ENCODE measurements around the gene ADAM29.
"Not testable (repeated sequence)": the region's sequence is repeated elsewhere in the genome, so short reads cannot be mapped to it uniquely, and the experiment has no call there.

Gene ADAM29

DNA sequence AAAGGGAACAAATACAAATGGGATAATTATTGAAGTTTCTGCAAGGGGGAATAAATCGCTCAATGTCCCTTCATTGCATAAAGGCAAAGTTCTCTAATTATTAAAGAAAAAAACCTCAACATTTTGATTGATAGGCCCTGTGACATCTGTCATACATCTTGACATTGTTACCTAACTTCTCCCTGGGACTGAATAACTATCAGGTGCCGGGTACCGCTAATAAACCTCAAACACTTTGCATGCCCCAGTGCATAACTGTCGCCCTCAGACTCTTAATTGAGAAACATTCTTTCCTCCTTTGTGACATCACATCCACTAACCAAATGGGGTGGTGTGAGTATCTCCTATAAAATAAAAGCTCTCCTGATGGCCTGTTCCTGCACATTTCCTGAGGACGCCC, at the start of gene ADAM29:
Gene ADAM29, plus strand, starts transcription at position 301 of the 400 bp plus-strand sequence. CDS start 57,168 bp downstream, outside the sequence.
- DNase-seq (ENCODE audit: low spot score), result no peak
- no peaks in the 10 kb centered on the region for H3K27me3 Mint-ChIP-seq (ENCODE audit: low read depth)
- no peaks in the 10 kb centered on the region for H3K9me3 Mint-ChIP-seq
- no peaks in the 10 kb centered on the region for H3K4me1 Mint-ChIP-seq (ENCODE audit: low read depth)
- H3K4me3 Mint-ChIP-seq, result no peak within 1 kb of the TSS
- no peak within 1 kb of the TSS for H3K27ac Mint-ChIP-seq
- H3K36me3 Mint-ChIP-seq (ENCODE audit: low read depth), result no peaks in the 10 kb centered on the region

DNA sequence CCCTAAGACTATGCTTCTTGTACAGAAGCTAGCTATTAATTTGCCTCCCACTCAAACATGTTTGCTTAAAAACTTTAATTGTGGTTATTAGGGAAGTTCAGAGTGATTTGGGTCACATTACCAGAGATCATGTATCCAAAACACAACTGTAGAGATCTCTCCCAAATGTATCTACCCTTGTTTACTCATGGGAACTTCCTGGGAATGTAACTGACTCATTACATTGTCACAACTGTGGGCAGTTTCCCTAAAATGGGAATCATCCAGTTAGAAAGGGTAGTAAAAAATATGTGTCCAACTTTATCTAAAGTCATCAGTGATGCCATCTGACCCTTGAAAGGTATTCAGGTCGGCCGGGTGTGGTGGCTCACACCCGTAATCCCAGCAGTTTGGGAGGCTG, 48.8 kb upstream of the ADAM29 start:
- Mint-ChIP-seq H3K27me3 (ENCODE audit: low read depth) (no peaks in the 10 kb centered on the region), H3K4me1 (ENCODE audit: low read depth) (no peaks in the 10 kb centered on the region), H3K4me3 (no peak overlapping the region), H3K27ac (no peak overlapping the region), H3K36me3 (ENCODE audit: low read depth) (no peaks in the 10 kb centered on the region), H3K9me3 (peaks cover 3% of the 10 kb centered on the region)
- DNase-seq (ENCODE audit: low spot score), result no peak

DNA sequence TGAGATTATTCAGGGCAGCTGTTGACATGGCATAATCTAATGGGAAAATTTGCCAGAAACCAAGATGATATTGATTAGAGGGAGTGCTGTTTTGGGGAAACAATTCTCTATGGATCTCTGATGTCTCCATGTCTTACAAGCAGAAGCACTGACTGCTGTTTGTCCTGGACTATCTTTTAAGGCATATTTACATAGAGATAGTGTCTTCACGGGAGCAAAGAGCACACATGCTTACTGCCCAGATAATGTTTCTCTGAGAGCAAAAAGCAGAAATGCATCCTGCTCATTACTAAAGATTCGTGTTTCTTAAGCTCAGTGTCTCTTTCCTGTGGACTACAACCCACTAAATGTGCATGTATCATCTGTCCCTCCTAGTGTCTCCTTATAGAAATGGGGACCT, 47.8 kb upstream of the ADAM29 start:
- no peaks in the 10 kb centered on the region for H3K36me3 Mint-ChIP-seq (ENCODE audit: low read depth)
- no peak for DNase-seq (ENCODE audit: low spot score)

DNA sequence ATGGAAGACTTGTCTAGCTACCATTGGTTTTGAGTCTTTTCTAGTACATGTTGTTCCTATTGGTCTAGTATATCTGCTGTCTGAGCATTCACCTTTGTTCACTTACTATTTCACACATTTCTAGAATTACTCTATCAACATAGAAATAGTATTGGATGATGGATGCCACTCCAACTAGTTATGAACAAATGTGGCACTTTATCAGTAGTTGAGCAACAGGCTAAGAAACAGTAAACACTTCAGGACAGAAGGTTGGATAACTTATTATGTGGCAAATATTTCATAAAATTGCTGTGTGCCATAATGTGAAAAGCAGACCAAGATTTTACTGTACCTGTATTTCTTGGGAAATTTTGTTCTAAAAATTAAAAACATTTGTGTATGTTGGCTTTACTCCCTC, 46.8 kb upstream of the ADAM29 start:
- H3K27me3 Mint-ChIP-seq (ENCODE audit: low read depth), result no peaks in the 10 kb centered on the region
- no peak overlapping the region for H3K4me3 Mint-ChIP-seq
- no peak overlapping the region for H3K27ac Mint-ChIP-seq
- no peak for DNase-seq (ENCODE audit: low spot score)
- no peaks in the 10 kb centered on the region for H3K36me3 Mint-ChIP-seq (ENCODE audit: low read depth)
- H3K4me1 Mint-ChIP-seq (ENCODE audit: low read depth), result no peaks in the 10 kb centered on the region
- H3K9me3 Mint-ChIP-seq, result peaks cover 3% of the 10 kb centered on the region

More for the DNA sequence above, 47.8 kb upstream of the ADAM29 start:
- Mint-ChIP-seq H3K4me1 (ENCODE audit: low read depth) (no peaks in the 10 kb centered on the region), H3K9me3 (peaks cover 3% of the 10 kb centered on the region), H3K27me3 (ENCODE audit: low read depth) (no peaks in the 10 kb centered on the region), H3K27ac (no peak overlapping the region), H3K4me3 (no peak overlapping the region)

DNA sequence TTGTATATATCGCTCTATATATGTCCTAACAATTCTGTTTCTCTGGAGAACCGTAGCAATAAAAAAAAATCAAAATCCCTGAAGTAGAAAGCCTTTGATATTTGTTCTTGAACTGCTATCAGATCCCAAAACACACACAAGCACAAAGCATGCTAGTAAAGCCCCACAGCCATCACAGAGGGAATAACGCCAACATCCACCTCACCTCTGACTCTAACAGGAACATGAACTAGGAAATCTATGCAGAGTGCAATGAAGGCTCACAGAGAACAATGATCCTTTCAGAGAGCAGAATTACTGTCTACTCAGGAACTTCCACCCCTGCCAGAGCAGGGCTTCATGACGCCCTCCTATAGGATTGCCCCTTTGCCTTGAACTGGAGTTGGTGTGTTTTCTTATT, 45.0 kb upstream of the ADAM29 start:
- H3K9me3 Mint-ChIP-seq; H3K27ac Mint-ChIP-seq; DNase-seq (ENCODE audit: low spot score); H3K4me3 Mint-ChIP-seq; H3K4me1 Mint-ChIP-seq (ENCODE audit: low read depth); H3K36me3 Mint-ChIP-seq (ENCODE audit: low read depth); H3K27me3 Mint-ChIP-seq (ENCODE audit: low read depth): not testable (repeated sequence)

DNA sequence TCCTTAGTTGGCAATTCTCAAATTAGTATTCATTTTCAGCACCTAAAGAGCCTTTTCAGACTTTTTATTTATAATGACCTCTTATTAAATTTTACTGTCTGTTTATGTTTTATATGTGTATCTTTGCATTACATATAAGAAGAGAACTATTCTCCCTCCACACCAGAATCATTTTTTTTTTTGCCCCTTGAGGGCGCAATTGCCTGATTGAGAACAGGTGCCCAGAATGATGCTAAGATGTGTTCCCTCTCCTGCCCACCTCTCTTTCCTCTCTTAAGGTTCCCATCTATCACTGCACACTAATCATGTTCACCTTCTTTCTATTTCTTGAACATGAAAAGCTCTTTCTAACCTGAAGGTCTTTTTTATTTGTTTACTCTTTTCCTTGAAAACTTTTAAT, 44.2 kb upstream of the ADAM29 start:
- Mint-ChIP-seq H3K27me3 (ENCODE audit: low read depth) (no peaks in the 10 kb centered on the region), H3K27ac (no peak overlapping the region), H3K36me3 (ENCODE audit: low read depth) (no peaks in the 10 kb centered on the region), H3K4me1 (ENCODE audit: low read depth) (no peaks in the 10 kb centered on the region), H3K4me3 (no peak overlapping the region), H3K9me3 (no peaks in the 10 kb centered on the region)
- DNase-seq (ENCODE audit: low spot score), result no peak

DNA sequence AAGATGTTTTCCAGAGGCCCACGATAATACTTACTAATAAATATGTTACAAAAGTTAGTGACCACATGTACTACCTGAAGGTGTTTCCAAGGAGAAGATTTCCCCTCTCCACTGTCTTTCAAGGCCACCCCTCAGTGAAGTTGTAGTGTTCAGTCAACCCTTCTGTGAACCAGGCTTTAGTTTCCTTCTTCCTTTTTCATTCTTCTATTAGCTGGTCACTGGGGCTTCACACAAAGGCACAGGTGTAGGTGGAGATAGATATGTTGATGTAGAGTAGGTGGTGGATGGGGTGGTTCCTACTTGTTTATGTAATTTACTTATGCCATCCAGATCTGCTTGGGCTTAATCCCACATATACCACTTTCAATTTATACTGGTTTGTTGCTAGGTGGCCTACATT, 43.3 kb upstream of the ADAM29 start:
- H3K9me3 Mint-ChIP-seq, result no peaks in the 10 kb centered on the region
- H3K27ac Mint-ChIP-seq, result no peak overlapping the region
- no peaks in the 10 kb centered on the region for H3K27me3 Mint-ChIP-seq (ENCODE audit: low read depth)
- H3K36me3 Mint-ChIP-seq (ENCODE audit: low read depth), result no peaks in the 10 kb centered on the region
- H3K4me1 Mint-ChIP-seq (ENCODE audit: low read depth), result no peaks in the 10 kb centered on the region
- DNase-seq (ENCODE audit: low spot score), result no peak
- H3K4me3 Mint-ChIP-seq, result no peak overlapping the region

DNA sequence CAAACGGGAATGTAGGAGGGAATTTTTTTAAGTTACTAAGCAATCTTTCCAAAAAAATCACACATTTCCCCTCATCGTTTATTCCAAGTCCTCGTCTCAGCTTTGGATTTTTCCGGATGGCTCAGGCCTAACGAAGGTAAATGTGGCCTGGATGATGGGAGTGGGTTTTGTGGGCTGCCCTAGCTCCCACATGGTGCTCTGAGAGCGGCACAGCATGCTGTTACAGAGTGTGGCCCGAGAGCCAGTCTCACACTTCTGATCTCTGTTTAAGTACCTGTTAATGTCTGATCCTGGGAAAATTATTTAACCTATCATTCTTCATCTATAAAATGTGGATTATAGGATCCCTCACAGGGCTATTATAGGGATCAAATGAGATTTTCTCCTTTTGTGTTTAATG, 38.2 kb upstream of the ADAM29 start:
- Mint-ChIP-seq H3K27ac (no peak overlapping the region), H3K27me3 (ENCODE audit: low read depth) (no peaks in the 10 kb centered on the region), H3K36me3 (ENCODE audit: low read depth) (no peaks in the 10 kb centered on the region), H3K4me3 (no peak overlapping the region), H3K9me3 (no peaks in the 10 kb centered on the region), H3K4me1 (ENCODE audit: low read depth) (no peaks in the 10 kb centered on the region)
- no peak for DNase-seq (ENCODE audit: low spot score)

DNA sequence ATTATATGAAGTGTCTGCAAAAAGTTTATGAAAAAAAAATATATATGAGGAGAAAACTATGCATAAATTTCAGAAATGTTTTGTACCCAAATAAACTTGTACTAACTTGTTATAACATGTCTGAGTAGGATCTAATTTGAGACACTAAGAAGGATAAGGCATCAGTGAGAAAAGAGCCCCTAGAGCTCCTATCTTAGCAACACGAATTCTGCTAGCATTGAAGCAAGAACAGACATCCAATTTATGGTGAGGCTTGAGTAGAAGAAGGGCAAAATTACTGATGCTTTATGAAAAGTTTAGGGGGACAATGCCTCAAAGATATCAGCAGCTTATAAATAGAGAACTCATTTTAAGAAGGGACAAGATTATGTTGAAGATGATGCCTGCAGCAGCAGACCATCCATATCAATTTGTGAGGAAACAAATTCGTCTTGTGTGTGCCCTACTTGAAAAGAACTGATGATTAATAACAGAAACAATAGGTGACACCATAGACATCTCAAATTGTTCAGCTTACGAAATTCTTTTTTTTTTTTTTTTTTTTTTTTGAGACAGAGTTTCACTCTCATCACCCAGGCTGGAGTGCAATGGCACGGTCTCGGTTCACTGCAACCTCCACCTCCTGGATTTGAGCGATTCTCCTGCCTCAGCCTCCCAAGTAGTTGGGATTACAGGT, 35.7 kb upstream of the ADAM29 start:
- H3K36me3 Mint-ChIP-seq (ENCODE audit: low read depth), result no peaks in the 10 kb centered on the region
- H3K4me3 Mint-ChIP-seq, result no peak overlapping the region

DNA sequence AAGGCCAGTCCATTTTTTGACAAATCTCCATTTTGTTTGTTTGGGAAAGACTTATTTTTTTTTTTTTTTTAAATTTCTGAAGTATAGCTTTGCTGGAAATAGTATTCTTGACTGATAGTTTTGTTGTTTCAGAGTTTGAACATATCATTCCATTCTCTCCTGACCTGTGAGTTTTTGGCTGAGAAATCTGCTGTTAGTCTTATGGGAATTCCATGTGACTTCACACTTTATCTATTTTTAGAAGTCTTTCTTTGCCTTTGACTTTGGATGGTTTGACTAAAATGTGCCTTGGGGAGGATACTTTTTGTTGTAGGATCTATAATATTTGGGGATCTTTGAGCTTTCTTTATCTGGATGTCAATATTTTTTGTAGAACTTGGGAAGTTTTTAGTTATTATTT, 10.7 kb upstream of the ADAM29 start:
- Mint-ChIP-seq H3K36me3 (ENCODE audit: low read depth) (no peaks in the 10 kb centered on the region), H3K27ac (no peak overlapping the region), H3K4me1 (ENCODE audit: low read depth) (no peaks in the 10 kb centered on the region), H3K9me3 (peaks cover 22% of the 10 kb centered on the region), H3K4me3 (no peak overlapping the region), H3K27me3 (ENCODE audit: low read depth) (no peaks in the 10 kb centered on the region)
- DNase-seq (ENCODE audit: low spot score), result no peak

More for the DNA sequence above, 35.7 kb upstream of the ADAM29 start:
- no peaks in the 10 kb centered on the region for H3K4me1 Mint-ChIP-seq (ENCODE audit: low read depth)
- H3K27me3 Mint-ChIP-seq (ENCODE audit: low read depth), result no peaks in the 10 kb centered on the region
- H3K27ac Mint-ChIP-seq, result no peak overlapping the region
- no peak for DNase-seq (ENCODE audit: low spot score)
- no peaks in the 10 kb centered on the region for H3K9me3 Mint-ChIP-seq

DNA sequence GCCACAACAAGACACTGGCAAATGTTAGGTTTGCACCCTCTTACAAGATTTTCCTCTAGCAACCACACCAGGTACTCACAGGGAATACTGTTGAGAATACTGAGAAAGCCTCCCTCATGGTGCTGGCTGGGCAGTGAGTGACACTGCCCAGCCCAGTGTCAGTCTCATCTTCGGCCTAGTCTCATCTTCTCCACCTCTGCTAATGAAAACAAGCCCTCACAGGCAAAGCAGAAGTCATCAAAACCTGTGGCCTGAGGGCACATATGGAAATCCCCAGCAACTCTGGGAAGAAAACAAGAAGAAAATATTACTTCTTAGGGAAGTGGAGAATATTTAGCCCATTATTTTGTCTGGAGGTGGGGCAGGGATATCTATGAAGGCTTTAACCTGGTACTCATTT, 7.9 kb upstream of the ADAM29 start:
- Mint-ChIP-seq H3K27ac (no peak overlapping the region), H3K9me3 (peaks cover 15% of the 10 kb centered on the region), H3K27me3 (ENCODE audit: low read depth) (no peaks in the 10 kb centered on the region), H3K36me3 (ENCODE audit: low read depth) (no peaks in the 10 kb centered on the region), H3K4me1 (ENCODE audit: low read depth) (no peaks in the 10 kb centered on the region), H3K4me3 (no peak overlapping the region)
- DNase-seq (ENCODE audit: low spot score), result no peak

DNA sequence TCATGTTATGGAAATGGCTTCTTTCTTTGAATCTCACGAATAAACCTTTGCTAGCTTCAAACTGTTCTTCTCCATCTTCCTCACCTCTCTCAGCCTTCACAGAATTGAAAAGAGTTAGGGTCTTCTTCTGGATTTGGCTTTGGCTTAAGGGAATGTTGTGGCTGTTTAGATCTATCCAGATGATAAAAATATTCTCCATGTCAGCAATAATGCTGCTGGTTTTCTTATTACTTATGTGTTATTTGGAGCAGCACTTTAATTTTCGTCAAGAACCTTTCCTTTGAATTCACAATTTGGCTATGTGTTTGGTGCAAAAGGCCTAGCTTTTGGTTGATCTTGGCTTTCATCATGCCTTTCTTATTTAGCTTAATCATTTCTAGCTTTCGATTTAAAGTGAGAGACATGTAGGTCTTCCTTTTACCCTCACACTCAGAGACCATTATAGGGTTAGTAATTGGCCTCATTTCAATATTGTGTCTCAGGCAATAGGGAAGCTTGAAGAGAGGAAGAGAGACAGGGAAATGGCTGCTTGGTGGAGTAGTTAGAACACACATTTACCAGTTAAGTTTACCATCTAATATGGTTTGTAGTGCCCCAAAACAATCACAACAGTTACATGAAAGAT, 5.1 kb upstream of the ADAM29 start:
- no peaks in the 10 kb centered on the region for H3K9me3 Mint-ChIP-seq
- H3K4me3 Mint-ChIP-seq, result no peak overlapping the region
- H3K27me3 Mint-ChIP-seq (ENCODE audit: low read depth), result no peaks in the 10 kb centered on the region
- no peak for DNase-seq (ENCODE audit: low spot score)
- no peaks in the 10 kb centered on the region for H3K36me3 Mint-ChIP-seq (ENCODE audit: low read depth)
- H3K4me1 Mint-ChIP-seq (ENCODE audit: low read depth), result no peaks in the 10 kb centered on the region
- H3K27ac Mint-ChIP-seq, result no peak overlapping the region

DNA sequence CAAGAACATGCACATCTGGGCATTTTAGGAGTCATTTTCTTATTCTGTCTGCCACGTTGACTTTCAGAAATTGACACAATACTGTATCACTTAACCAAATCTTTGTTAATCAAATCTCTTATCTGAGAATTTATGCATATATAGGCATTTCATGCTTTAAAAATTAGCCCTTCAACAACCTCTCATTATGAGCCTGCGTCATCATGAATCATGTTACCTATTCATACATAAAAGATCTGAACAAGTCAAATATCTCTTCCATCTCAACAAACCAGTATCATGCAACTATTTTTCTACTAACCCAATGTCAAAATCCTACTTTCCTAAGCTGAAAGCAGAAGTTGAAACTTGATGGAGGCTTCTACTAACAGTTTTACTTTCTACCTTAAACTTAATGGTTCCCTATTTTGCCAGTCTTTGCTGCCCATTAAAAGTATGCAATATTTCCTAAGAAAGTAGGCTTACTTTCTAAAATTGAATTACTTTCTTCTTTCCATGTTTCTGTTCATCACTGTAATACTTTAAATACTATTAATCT, 1.8 kb downstream of the ADAM29 start:
- H3K36me3 Mint-ChIP-seq (ENCODE audit: low read depth), result no peaks in the 10 kb centered on the region
- H3K27me3 Mint-ChIP-seq (ENCODE audit: low read depth), result no peaks in the 10 kb centered on the region
- no peak overlapping the region for H3K27ac Mint-ChIP-seq
- H3K4me3 Mint-ChIP-seq, result no peak overlapping the region
- no peaks in the 10 kb centered on the region for H3K9me3 Mint-ChIP-seq
- DNase-seq (ENCODE audit: low spot score), result no peak
- H3K4me1 Mint-ChIP-seq (ENCODE audit: low read depth), result no peaks in the 10 kb centered on the region

DNA sequence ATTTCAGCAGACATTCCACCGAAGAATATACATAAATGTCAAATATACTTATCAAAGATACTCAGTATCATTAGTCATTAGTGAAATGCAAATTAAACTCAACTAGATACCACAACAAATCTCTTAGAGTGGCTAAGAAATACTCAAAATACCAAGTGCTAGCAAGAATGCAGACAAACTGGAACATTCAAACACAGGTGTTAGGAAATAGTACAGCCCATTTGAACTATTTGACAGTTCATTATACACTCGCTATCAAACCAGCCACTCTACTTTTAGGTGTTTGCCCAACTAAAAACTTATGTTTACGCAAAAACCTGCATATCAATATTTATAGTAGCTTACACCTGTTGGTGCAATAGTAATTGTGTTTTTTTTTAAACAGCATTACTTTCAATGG, 8.8 kb downstream of the ADAM29 start:
- no peak overlapping the region for H3K4me3 Mint-ChIP-seq

DNA sequence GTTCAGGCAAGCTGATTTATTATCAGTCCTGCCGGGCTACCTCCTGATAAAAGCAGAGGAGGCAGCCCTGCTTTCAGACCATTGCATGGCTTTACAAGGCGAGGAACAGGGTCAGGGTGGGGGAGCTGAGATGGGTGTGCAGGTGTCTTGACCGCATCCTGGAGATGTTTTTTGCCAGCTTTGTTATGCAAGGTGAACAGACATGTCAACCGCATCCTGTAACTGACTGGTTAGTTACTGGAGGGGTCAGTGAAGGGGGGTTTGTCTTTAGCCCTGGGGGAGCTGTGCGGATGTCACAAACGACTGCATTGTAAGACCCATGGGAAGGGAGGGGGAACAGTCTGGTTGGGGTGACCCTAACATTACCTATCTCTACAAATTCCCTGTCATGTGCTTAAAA, 10.0 kb downstream of the ADAM29 start:
- Mint-ChIP-seq H3K4me1 (ENCODE audit: low read depth) (no peaks in the 10 kb centered on the region), H3K27ac (no peak overlapping the region), H3K4me3 (no peak overlapping the region), H3K9me3 (no peaks in the 10 kb centered on the region), H3K36me3 (ENCODE audit: low read depth) (no peaks in the 10 kb centered on the region), H3K27me3 (ENCODE audit: low read depth) (no peaks in the 10 kb centered on the region)
- DNase-seq (ENCODE audit: low spot score), result no peak

More for the DNA sequence above, 8.8 kb downstream of the ADAM29 start:
- H3K4me1 Mint-ChIP-seq (ENCODE audit: low read depth), result no peaks in the 10 kb centered on the region
- no peaks in the 10 kb centered on the region for H3K36me3 Mint-ChIP-seq (ENCODE audit: low read depth)
- H3K27me3 Mint-ChIP-seq (ENCODE audit: low read depth), result no peaks in the 10 kb centered on the region
- no peak for DNase-seq (ENCODE audit: low spot score)
- H3K9me3 Mint-ChIP-seq, result no peaks in the 10 kb centered on the region
- no peak overlapping the region for H3K27ac Mint-ChIP-seq
